ENCODE measurements around the gene ZNF442.
"Not testable (repeated sequence)": the region's sequence is repeated elsewhere in the genome, so short reads cannot be mapped to it uniquely, and the experiment has no call there.

The ZNF442 gene

GRCh38 chr19:12331211-12331941 lies 34.1 kb downstream of the ZNF442 start:
- no peaks in the 10 kb centered on the region for H3K36me3 ChIP-seq
- H3K9me3 ChIP-seq = no peaks in the 10 kb centered on the region
- H3K4me3 ChIP-seq (ENCODE audit: low read depth in 1 of 2, low read length in 1 of 2) = no peak overlapping the region
- H3K27ac ChIP-seq = no peak overlapping the region
- no peaks in the 10 kb centered on the region for H3K27me3 ChIP-seq
- H3K4me1 ChIP-seq (ENCODE audit: control insufficient read depth in 1 of 2, insufficient read depth in 1 of 2, low read depth in 1 of 2, low read length in 1 of 2) = peaks cover 13 to 14% of the 10 kb centered on the region in 2 experiments
- TF ChIP-seq CTCF (IDR thresholded peaks at IDR 0.05) = no peak

- TF ChIP-seq CTCF (IDR thresholded peaks at IDR 0.05) = no peak
- Histone ChIP-seq H3K36me3 (no peaks in the 10 kb centered on the region), H3K4me3 (ENCODE audit: low read depth in 1 of 2, low read length in 1 of 2) (no peak overlapping the region), H3K4me1 (ENCODE audit: control insufficient read depth in 1 of 2, insufficient read depth in 1 of 2, low read depth in 1 of 2, low read length in 1 of 2) (peaks cover 13 to 14% of the 10 kb centered on the region in 2 experiments), H3K27me3 (no peaks in the 10 kb centered on the region), H3K9me3 (no peaks in the 10 kb centered on the region), H3K27ac (no peak overlapping the region)
These were observed 35.1 kb downstream of the ZNF442 start for GRCh38 chr19:12330340-12330739.

- Histone ChIP-seq H3K4me3 (ENCODE audit: low read depth in 1 of 2, low read length in 1 of 2) (no peak overlapping the region), H3K36me3 (no peaks in the 10 kb centered on the region), H3K27ac (no peak overlapping the region), H3K4me1 (ENCODE audit: control insufficient read depth in 1 of 2, insufficient read depth in 1 of 2, low read depth in 1 of 2, low read length in 1 of 2) (no peaks in the 10 kb centered on the region), H3K27me3 (no peaks in the 10 kb centered on the region), H3K9me3 (peaks cover 10% of the 10 kb centered on the region)
- no peak for TF ChIP-seq CTCF (IDR thresholded peaks at IDR 0.05)
These were observed 39.8 kb downstream of the ZNF442 start for GRCh38 chr19:12325690-12326089.

- H3K9me3 ChIP-seq = peaks cover 30% of the 10 kb centered on the region
- no peaks in the 10 kb centered on the region for H3K36me3 ChIP-seq
- H3K4me3 ChIP-seq (ENCODE audit: low read depth in 1 of 2, low read length in 1 of 2) = no peak overlapping the region
These were observed 46.6 kb downstream of the ZNF442 start for GRCh38 chr19:12318782-12319413.

GRCh38 chr19:12314553-12314952 lies 50.9 kb downstream of the ZNF442 start:
- TF ChIP-seq CTCF (IDR thresholded peaks at IDR 0.05) = no peak
- Histone ChIP-seq H3K4me3 (ENCODE audit: low read depth in 1 of 2, low read length in 1 of 2) (no peak overlapping the region), H3K36me3 (no peaks in the 10 kb centered on the region), H3K4me1 (ENCODE audit: control insufficient read depth in 1 of 2, insufficient read depth in 1 of 2, low read depth in 1 of 2, low read length in 1 of 2) (no peaks in the 10 kb centered on the region), H3K27ac (no peak overlapping the region), H3K9me3 (peaks cover 16% of the 10 kb centered on the region), H3K27me3 (no peaks in the 10 kb centered on the region)

More at GRCh38 chr19:12318782-12319413, 46.6 kb downstream of the ZNF442 start:
- no peaks in the 10 kb centered on the region for H3K4me1 ChIP-seq (ENCODE audit: control insufficient read depth in 1 of 2, insufficient read depth in 1 of 2, low read depth in 1 of 2, low read length in 1 of 2)
- H3K27ac ChIP-seq = no peak overlapping the region
- no peak for TF ChIP-seq CTCF (IDR thresholded peaks at IDR 0.05)
- no peaks in the 10 kb centered on the region for H3K27me3 ChIP-seq

- H3K4me1 ChIP-seq (ENCODE audit: control insufficient read depth in 1 of 2, insufficient read depth in 1 of 2, low read depth in 1 of 2, low read length in 1 of 2); H3K27ac ChIP-seq; H3K9me3 ChIP-seq; H3K36me3 ChIP-seq; H3K27me3 ChIP-seq; H3K4me3 ChIP-seq (ENCODE audit: low read depth in 1 of 2, low read length in 1 of 2): not testable (repeated sequence)
These were observed 56.6 kb downstream of the ZNF442 start for GRCh38 chr19:12308891-12309290.

Data from neutrophil (primary cell).